GM19324 (cell line): ENCODE measurements around the gene CPA2.
"Not testable (repeated sequence)": the region's sequence is repeated elsewhere in the genome, so short reads cannot be mapped to it uniquely, and the experiment has no call there.

Source experiments
- ATAC-seq: cut with Tn5 transposase; IDR thresholded peaks from one replicate; pipeline ENCODE4 v1.9.1; 2021; ENCODE audit warnings: mild to moderate bottlenecking, moderate library complexity; ENCODE audit not compliant: unreplicated experiment, low FRiP score

CPA2 gene

GRCh38 chr7:130249626-130250025 is 17.0 kb upstream of the CPA2 start:
- ATAC-seq: not testable (repeated sequence)

GRCh38 chr7:130254555-130254954 is 12.1 kb upstream of the CPA2 start:
- no peak for ATAC-seq

GRCh38 chr7:130256704-130257103 is 10.0 kb upstream of the CPA2 start:
- no peak for ATAC-seq

GRCh38 chr7:130258494-130259078 is 8.1 kb upstream of the CPA2 start:
- ATAC-seq: no peak

GRCh38 chr7:130262448-130262847 is 4.2 kb upstream of the CPA2 start:
- no peak for ATAC-seq

- ATAC-seq: no peak
Measured at GRCh38 chr7:130263130-130263529, 3.5 kb upstream of the CPA2 start.

- no peak for ATAC-seq
Measured at GRCh38 chr7:130266961-130267321, 278 bp downstream of the CPA2 start.

GRCh38 chr7:130268463-130269317 is 2.0 kb downstream of the CPA2 start:
- no peak for ATAC-seq

- no peak for ATAC-seq
Measured at GRCh38 chr7:130269318-130269694, 2.6 kb downstream of the CPA2 start.

- ATAC-seq: no peak
Measured at GRCh38 chr7:130270947-130271800, 4.5 kb downstream of the CPA2 start.

- no peak for ATAC-seq
Measured at GRCh38 chr7:130272381-130273080, 5.9 kb downstream of the CPA2 start.

- ATAC-seq: no peak
Measured at GRCh38 chr7:130273081-130273932, 6.6 kb downstream of the CPA2 start.

- no peak for ATAC-seq
Measured at GRCh38 chr7:130273933-130274255, 7.2 kb downstream of the CPA2 start.

GRCh38 chr7:130274296-130274695 is 7.6 kb downstream of the CPA2 start:
- no peak for ATAC-seq

GRCh38 chr7:130274983-130275591 is 8.4 kb downstream of the CPA2 start:
- ATAC-seq: no peak

GRCh38 chr7:130275826-130276297 is 9.2 kb downstream of the CPA2 start:
- ATAC-seq: no peak

GRCh38 chr7:130276796-130277762 is 10.4 kb downstream of the CPA2 start:
- ATAC-seq: no peak
